OCI-M1 (cell line): Measurements from ENCODE around the gene ART5.
"Not testable (repeated sequence)": the region's sequence is repeated elsewhere in the genome, so short reads cannot be mapped to it uniquely, and the experiment has no call there.

ENCODE experiments used
- DNase-seq: peaks from one replicate; lab custom pipeline; 2025; lab: John Stamatoyannopoulos, UW

The ART5 gene

GRCh38 chr11:3622521-3622920, 19.3 kb downstream of the ART5 start:
- no peak for DNase-seq

- DNase-seq: no peak
Observed at GRCh38 chr11:3617990-3618389, 23.8 kb downstream of the ART5 start.

- no peak for DNase-seq
Observed at GRCh38 chr11:3616721-3617460, 24.9 kb downstream of the ART5 start.

GRCh38 chr11:3615998-3616397, 25.8 kb downstream of the ART5 start:
- DNase-seq: no peak

GRCh38 chr11:3614742-3615171, 27.0 kb downstream of the ART5 start:
- DNase-seq: peak; percentile 79

- peak; percentile 73 for DNase-seq
Observed at GRCh38 chr11:3613998-3614741, 27.6 kb downstream of the ART5 start.

GRCh38 chr11:3611976-3612678, 29.7 kb downstream of the ART5 start:
- DNase-seq: no peak

GRCh38 chr11:3610846-3611245, 30.9 kb downstream of the ART5 start:
- no peak for DNase-seq

GRCh38 chr11:3609416-3610265, 32.2 kb downstream of the ART5 start:
- peak; percentile 81 for DNase-seq

GRCh38 chr11:3605771-3606203, 36.0 kb downstream of the ART5 start:
- DNase-seq: no peak

GRCh38 chr11:3605283-3605662, 36.5 kb downstream of the ART5 start:
- DNase-seq: no peak

- peak; percentile 33 for DNase-seq
Observed at GRCh38 chr11:3604167-3604566, 37.6 kb downstream of the ART5 start.

GRCh38 chr11:3600201-3600600, 41.6 kb downstream of the ART5 start:
- not testable (repeated sequence) for DNase-seq

GRCh38 chr11:3597743-3598142, 44.0 kb downstream of the ART5 start:
- DNase-seq: not testable (repeated sequence)

- DNase-seq: not testable (repeated sequence)
Observed at GRCh38 chr11:3591326-3591725, 50.5 kb downstream of the ART5 start.

GRCh38 chr11:3590193-3590592, 51.6 kb downstream of the ART5 start:
- DNase-seq: not testable (repeated sequence)

- not testable (repeated sequence) for DNase-seq
Observed at GRCh38 chr11:3588776-3589175, 53.0 kb downstream of the ART5 start.
